Measurements from ENCODE around the gene BAX.

The BAX gene

GRCh38 chr19:48933382-48933932, 21.2 kb upstream of the BAX start, which contains the start of gene DHDH:
Gene DHDH, plus strand, starts transcription at chr19:48933699. Its CDS starts 23 bp downstream, at chr19:48933722.
- peak; percentile 22 for DNase-seq

DNA sequence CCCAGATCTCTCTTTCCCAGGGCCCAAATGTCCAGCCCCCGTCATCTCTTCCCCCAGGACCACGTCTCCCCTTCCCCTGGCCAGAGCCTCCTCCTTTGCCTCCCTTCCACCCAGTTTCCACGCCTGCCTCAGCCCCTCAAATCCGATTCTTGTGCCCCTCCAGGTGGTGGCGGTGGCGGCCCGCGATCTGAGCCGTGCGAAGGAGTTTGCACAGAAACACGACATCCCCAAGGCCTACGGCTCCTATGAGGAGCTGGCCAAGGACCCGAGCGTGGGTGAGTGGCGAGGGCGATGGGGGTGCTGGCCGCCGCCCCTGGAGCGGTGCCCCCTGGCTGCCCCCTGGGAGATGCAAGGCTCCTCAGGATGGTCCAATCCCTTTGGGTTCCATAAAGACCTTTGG, 19.8 kb upstream of the BAX start:
- DNase-seq = no peak

GRCh38 chr19:48935864-48936263, 18.8 kb upstream of the BAX start:
- no peak for DNase-seq

DNA sequence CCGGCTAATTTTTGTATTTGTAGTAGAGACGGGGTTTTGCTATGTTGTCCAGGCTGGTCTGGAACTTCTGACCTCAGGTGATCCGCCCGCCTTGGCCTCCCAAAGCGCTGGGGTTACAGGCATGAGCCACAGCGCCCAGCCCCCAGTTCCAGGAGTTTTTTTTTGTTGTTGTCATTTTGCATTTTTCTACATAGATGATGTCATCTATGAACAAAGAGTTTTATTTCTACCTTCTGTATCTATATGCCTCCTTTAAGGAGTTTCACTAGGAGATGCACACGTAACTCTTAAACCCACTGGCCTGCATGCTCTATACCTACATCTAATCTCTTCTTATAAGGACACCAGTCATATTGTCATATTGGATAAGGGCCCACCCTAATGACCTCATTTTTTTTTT, 16.4 kb upstream of the BAX start:
- DNase-seq = no peak

- DNase-seq = no peak
Measured at GRCh38 chr19:48940902-48941301, 13.8 kb upstream of the BAX start.

DNA sequence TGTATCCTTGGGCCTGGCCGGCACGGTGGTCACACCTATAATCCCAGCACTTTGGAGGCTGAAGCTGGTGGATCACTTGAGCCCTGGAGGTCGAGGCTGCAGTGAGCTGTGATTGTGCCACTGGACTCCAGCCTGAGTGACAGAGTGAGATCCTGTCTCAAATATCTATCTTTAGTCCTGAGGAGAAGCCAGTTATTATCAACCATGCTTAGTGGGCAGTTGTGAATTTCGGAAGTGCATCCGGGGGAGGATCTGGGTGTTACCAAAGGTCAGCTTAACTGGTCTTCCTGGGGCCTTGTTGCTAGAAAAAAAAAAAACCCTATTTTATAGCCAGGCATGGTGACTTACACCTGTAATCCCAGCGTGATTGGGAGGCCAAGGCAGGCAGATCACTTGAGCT, 11.6 kb upstream of the BAX start:
- DNase-seq = no peak

DNA sequence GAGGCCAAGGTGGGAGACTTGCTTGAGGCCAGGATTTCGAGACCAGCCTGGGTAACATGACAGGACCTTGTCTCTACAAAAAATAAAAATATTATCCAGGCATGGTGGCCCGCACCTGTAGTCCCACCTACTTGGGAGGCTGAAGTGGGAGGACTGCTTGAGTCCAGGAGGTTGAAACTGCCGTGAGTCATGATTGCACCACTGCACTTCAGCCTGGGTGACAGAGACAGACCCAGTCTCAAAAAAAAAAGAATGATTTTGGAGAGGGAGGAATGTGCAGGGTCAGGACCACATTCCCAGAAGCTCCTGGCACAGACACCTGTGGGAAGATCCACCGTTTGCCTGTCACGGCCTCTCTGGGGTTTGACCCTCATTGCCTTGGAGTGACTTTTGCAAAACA, 9.3 kb upstream of the BAX start:
- DNase-seq = no peak

DNA sequence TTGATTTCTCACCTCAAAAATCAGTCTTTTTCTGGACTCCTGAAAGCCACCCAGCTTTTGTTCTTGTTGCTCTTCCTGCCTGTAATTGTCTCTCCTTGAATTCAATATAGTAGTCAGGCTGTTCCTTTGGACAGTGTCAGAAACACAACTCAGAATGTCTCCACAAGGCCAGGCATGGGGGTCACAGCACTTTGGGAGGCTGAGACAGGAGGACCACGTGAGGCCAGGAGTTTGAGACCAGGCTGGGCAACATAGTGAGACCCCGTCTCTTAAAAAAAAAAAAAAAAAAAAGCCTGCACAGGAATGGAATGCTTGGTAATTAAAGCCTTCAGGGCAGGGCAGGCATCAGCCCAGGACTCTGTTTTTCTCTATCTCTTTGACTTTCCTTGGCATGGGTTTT, 8.9 kb upstream of the BAX start:
- no peak for DNase-seq

GRCh38 chr19:48946463-48947257, 8.0 kb upstream of the BAX start:
- no peak for DNase-seq

DNA sequence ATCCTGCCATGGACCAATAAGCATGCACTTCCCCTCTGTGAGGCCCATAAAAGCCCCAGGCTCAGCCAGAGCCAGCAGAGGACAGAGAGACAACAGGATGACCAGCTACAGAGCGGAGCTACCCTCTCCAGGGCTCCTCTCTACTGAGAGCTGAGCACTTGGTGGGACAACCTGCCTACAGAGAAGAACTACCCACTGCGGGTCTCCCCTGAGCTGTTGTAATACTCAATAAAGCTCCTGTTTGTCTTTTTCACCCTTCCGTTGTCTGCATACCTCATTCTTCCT, 7.5 kb upstream of the BAX start:
- DNase-seq = no peak

DNA sequence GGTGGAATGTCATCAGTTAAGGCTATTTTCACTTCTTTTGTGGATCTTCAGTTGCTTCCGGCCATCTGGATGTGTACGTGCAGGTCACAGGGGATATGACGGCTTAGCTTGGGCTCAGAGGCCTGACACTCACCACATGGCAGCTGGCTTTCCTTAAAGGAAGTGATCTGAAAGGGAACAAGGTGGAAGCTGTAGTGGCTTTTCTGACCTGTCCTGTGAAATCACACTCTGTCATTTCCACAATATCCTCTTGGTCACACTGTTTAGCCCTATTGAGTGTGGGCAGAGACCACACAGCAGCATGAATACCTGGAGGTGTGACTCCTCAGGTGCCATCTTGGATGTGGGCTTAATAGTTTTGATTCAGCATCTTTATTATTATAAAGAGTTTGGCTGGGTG, 4.5 kb upstream of the BAX start:
- DNase-seq = no peak

DNA sequence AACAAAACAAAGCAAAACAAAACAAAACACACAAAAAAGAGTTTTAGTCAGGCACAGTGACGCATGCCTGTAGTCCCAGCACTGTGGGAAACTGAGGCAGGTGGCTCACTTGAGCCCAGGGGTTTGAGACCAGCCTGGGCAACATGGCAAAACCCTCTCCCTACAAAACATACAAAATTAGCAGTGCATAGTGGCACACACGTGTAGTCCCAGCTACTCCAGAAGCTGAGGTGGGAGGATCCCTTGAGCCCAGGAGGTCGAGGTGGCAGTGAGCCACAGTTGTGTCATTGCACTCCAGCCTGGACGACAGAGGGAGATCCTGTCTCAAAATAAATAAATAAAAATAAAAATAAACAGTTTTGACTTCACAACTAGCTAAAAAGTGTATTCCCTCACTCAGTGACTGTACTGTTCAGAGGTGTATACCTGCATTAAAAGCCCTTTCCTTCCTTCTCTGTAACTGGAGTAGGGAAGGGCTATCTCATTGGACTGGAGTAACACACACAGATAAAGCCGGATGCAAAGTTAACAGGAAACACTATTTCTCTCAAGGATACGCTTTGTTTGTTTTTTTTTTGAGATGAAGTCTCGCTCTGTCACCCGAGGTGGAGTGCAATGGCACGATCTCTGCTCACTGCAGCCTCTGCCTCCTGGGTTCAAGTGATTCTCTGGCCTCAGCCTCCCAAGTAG, 3.7 kb upstream of the BAX start:
- DNase-seq = no peak

- DNase-seq = no peak
Measured at GRCh38 chr19:48953141-48953540, 1.5 kb upstream of the BAX start.

DNA sequence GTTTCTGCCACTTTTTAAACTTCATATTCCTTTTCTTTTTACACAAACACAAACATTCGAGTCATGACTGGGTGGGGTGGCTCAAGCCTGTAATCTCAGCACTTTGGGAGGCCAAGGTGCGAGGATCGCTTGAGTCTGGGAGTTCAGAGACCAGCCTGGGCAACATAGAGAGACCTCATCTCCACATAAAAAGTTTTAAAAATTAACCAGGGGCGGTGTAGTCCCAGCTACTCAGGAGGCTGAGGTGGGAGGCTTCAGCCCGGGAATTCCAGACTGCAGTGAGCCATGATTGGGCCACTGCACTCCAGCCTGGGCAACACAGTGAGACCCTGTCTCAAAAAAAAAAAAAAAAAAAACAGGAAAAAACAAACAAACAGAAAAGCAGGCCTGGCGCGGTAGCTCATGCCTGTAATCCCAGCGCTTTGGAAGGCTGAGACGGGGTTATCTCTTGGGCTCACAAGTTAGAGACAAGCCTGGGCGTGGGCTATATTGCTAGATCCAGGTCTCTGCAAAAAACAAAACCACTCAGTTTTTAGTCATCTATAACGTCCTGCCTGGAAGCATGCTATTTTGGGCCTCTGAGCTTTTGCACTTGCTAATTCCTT, 583 bp upstream of the BAX start:
- DNase-seq = no peak

GRCh38 chr19:48955308-48955958, 758 bp downstream of the BAX start:
- DNase-seq = no peak

DNA sequence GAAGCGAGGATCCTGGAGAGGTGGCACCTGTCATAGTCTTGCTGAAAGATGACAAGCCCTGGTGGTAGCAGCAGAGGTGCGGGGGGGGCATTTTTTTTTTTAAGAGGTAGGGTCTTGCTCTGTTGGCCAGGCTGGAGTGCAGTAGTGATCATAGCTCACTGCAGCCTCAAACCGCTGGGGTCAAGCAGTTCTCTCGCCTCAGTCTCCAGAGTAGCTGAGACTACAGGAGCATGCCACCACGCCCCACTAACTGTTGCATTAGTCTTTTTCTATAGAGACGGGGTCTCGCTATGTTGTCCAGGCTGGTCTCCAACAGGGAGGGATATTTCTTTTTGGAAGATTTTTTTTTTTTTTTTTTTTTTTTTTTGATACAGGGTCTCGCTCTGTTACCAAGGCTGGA, 3.3 kb downstream of the BAX start:
- no peak for DNase-seq

- DNase-seq = no peak
Measured at GRCh38 chr19:48959341-48960239, 4.9 kb downstream of the BAX start.

- DNase-seq = no peak
Measured at GRCh38 chr19:48961051-48961649, 6.5 kb downstream of the BAX start.

DNA sequence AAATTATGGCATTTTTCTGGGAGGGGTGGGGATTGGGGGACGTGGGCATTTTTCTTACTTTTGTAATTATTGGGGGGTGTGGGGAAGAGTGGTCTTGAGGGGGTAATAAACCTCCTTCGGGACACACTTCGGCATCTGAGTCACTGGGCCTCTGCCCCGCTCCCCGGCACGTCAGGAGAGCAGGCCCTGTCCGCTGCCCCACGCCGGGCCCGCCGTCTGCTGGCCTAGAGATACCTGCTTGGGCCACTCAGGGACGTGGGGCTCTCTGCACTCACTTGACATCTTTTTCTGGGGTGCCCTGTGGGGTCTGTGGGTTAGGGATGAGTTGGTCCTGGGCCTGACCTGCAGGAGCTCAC, 7.0 kb downstream of the BAX start:
- no peak for DNase-seq

DNA sequence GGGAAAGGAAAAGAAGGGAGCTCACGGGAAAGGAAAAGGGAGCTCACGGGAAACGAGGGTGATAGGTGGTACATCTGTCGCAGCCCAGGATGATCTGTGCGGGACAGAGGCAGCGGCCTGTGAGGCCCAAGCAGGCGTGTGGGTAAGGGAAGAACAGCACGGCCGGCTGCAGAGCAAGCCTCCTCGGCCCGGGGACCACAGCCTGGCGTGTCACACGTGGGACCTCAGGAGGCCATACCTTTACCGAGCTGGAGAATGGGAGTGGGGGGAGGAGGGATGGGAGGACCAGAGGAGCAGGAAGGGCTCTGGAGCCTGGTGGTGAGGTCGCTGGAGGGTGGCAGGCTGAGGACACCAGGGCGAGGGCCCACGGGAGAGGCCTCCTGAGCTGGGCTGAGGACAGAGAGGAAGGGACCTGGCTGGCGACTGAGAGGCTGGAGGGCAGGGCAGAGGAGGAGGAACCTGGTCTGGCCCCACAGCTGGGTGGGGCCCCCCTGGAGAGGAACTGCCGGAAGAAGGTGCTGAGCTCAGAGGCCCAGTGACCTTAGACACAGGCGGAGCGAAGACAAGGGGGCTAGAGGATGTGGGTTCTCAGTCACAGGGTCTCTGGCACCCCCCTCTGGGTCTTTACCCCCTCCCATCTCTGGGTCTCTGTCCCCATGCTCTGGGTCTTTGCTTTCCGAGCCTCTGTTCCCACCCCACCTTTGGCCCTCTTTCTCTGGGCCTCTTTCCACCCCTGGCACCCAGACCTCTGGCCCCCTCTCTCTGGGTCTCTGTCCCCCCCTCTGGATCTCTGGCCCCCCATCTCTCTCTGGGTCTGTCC, 7.6 kb downstream of the BAX start:
- DNase-seq = peak; percentile 13

DNA sequence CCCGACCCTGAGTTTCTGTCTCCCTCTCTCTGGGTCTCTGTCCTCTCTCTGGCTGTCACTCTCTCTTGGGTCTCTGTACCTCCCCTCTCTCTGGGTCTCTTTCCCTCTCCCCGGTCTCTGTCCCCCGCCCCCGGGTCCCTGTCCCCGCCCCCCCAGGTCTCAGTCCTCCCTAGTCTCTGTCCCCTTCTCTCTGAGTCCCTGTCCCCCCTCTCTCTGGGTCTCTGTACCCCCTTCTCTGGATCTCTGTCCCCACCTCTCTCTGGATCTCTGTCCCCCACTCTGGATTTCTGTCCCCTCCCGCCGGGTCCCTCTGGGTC, 8.1 kb downstream of the BAX start:
- DNase-seq = no peak

All from fibroblast of skin of scalp (primary cell).